ENCODE results near the gene ETV3. TPM values are rescaled to one million over a fixed set of nuclear protein-coding genes. Genes with fewer than 3 reads are reported as not detected.

The ETV3 gene
- polyA plus RNA-seq, 3 donors, result 4.8 to 62.3 (median 6.3) TPM

DNA sequence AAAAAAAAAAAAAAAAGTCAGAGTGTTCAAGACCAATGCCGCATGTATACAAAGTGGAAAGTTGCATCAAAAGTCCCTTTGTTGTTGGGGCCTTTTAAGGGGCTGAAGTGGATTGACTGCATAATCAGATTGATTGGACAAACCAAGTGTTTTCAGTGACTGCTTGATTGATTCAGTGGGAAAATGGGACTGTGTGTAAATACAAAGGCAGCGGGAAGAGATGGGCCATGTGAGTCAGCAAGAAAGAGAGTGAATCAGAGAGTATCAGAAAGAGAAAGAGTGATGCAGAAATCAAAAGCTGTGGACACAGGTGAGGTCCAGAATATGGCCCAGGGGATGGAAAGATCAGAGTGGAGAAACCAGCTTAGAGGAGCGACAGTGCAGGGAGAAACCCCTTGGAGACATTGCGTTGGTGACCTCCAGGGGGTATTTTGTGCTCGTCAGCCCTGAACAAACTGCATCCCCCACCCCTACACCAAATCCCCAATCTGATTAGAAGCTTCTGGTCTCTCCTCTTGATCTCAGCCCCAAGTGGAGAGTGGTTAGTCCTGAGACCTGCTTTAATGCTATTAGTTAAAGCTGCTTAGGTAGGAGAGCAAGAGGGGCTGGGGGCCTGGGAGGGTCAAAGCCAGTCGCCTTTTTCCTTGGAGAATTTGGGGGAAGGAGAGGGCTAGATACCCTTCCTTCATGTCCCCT, 33.4 kb downstream of the ETV3 start:
- no peak overlapping the region for H3K9ac ChIP-seq (ENCODE audit: insufficient read depth, low read length, poor library complexity, severe bottlenecking)
- H3K4me3 Mint-ChIP-seq, result no peak overlapping the region
- H3K4me1 Mint-ChIP-seq, result peaks cover 65% of the 10 kb centered on the region
- H3K27ac ChIP-seq (ENCODE audit: low read depth in 1 of 2, low read length in 2 of 2), result peak overlapping the region in 1 of 2 donors; percentile 100
- no peaks in the 10 kb centered on the region for H3K9me3 Mint-ChIP-seq
- peak in 1 of 3 donors; percentile 24 for DNase-seq
- no peaks in the 10 kb centered on the region for H3K79me2 ChIP-seq (ENCODE audit: insufficient read depth, low read length)
- TF ChIP-seq, protein P1, sequence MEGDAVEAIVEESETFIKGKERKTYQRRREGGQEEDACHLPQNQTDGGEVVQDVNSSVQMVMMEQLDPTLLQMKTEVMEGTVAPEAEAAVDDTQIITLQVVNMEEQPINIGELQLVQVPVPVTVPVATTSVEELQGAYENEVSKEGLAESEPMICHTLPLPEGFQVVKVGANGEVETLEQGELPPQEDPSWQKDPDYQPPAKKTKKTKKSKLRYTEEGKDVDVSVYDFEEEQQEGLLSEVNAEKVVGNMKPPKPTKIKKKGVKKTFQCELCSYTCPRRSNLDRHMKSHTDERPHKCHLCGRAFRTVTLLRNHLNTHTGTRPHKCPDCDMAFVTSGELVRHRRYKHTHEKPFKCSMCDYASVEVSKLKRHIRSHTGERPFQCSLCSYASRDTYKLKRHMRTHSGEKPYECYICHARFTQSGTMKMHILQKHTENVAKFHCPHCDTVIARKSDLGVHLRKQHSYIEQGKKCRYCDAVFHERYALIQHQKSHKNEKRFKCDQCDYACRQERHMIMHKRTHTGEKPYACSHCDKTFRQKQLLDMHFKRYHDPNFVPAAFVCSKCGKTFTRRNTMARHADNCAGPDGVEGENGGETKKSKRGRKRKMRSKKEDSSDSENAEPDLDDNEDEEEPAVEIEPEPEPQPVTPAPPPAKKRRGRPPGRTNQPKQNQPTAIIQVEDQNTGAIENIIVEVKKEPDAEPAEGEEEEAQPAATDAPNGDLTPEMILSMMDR (IDR thresholded peaks at IDR 0.05), result no peak
- no peak overlapping the region for H3K4me3 ChIP-seq (replicated peaks in 1 of 3; ENCODE audit: low read depth in 2 of 3, low read length in 3 of 3)
- H3K27me3 ChIP-seq (ENCODE audit: control insufficient read depth in 2 of 2, insufficient read depth in 2 of 2, low read length in 2 of 2), result peaks cover 0 to 5% of the 10 kb centered on the region in 2 donors
- peaks cover 11 to 23% (median 16%) of the 10 kb centered on the region in 3 donors for H3K27me3 Mint-ChIP-seq (ENCODE audit: low read depth in 3 of 3)
- peak overlapping the region in 6 of 7 donors; percentile 15 to 99 (median 97) for H3K27ac Mint-ChIP-seq
- H3K4me1 ChIP-seq (ENCODE audit: control insufficient read depth in 1 of 2, insufficient read depth in 2 of 2, low read length in 2 of 2), result peaks cover 46 to 67% of the 10 kb centered on the region in 2 donors
- no peaks in the 10 kb centered on the region for H3K36me3 ChIP-seq (replicated peaks in 1 of 2; ENCODE audit: control insufficient read depth in 1 of 2, insufficient read depth in 2 of 2, low read length in 2 of 2)
- peaks cover 2 to 8% of the 10 kb centered on the region in 2 donors for H3K36me3 Mint-ChIP-seq
- H2AFZ ChIP-seq (ENCODE audit: insufficient read depth, low read depth, low read length, poor library complexity, severe bottlenecking), result no peak overlapping the region
- intact Hi-C loops (cut with micrococcal nuclease), result no loop called here
- H3K9me3 ChIP-seq (replicated peaks in 1 of 2; ENCODE audit: control insufficient read depth in 1 of 2, insufficient read depth in 1 of 2, low read length in 2 of 2), result no peaks in the 10 kb centered on the region
- H4K20me1 ChIP-seq (ENCODE audit: insufficient read depth, low read length), result no peaks in the 10 kb centered on the region
- no peak overlapping the region for H3K4me2 ChIP-seq (replicated peaks; ENCODE audit: extremely low read depth, low read length, poor library complexity, severe bottlenecking)
- WGBS (ENCODE audit: insufficient coverage), result 95% methylated on average over 2 of the region's 6 CpGs

DNA sequence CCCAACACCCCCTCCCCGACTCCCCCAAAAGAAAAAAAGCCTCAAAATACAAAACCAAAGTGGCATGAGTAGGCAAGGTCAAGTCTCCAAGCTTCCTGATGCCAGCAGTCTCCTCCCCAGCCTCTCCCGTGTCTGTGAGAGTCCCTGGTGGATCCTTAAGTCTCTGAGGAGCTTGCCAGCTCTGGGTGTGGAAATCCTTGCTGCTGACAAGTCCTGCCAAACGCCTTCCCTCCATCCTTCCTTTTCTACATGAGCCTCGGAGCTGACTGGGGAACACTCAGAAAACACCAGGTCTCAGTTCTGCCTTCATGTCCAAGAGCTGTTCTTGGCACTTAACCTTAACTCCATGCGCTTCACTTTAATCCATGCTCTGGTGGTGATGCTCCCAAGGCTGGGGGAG, 34.9 kb downstream of the ETV3 start:
- Mint-ChIP-seq H3K4me1 (peaks cover 78% of the 10 kb centered on the region), H3K9me3 (no peaks in the 10 kb centered on the region), H3K27me3 (ENCODE audit: low read depth in 3 of 3) (peaks cover 8 to 14% (median 9%) of the 10 kb centered on the region in 3 donors), H3K27ac (peak overlapping the region in 6 of 7 donors; percentile 1 to 85 (median 49)), H3K4me3 (no peak overlapping the region), H3K36me3 (peaks cover 2 to 5% of the 10 kb centered on the region in 2 donors)
- no peaks in the 10 kb centered on the region for H3K9me3 ChIP-seq (replicated peaks in 1 of 2; ENCODE audit: control insufficient read depth in 1 of 2, insufficient read depth in 1 of 2, low read length in 2 of 2)
- TF ChIP-seq, protein P1 (IDR thresholded peaks at IDR 0.05), result no peak
- no peak overlapping the region for H2AFZ ChIP-seq (ENCODE audit: insufficient read depth, low read depth, low read length, poor library complexity, severe bottlenecking)
- DNase-seq, result peak in 1 of 3 donors; percentile 30
- H4K20me1 ChIP-seq (ENCODE audit: insufficient read depth, low read length), result no peaks in the 10 kb centered on the region
- no peaks in the 10 kb centered on the region for H3K79me2 ChIP-seq (ENCODE audit: insufficient read depth, low read length)
- intact Hi-C loops (cut with micrococcal nuclease), result no loop called here
- no peak overlapping the region for H3K4me3 ChIP-seq (replicated peaks in 1 of 3; ENCODE audit: low read depth in 2 of 3, low read length in 3 of 3)
- WGBS (ENCODE audit: insufficient coverage), result no CpG with 5 or more reads among the region's 5 CpGs
- H3K27me3 ChIP-seq (ENCODE audit: control insufficient read depth in 2 of 2, insufficient read depth in 2 of 2, low read length in 2 of 2), result no peaks in the 10 kb centered on the region
- no peaks in the 10 kb centered on the region for H3K36me3 ChIP-seq (replicated peaks in 1 of 2; ENCODE audit: control insufficient read depth in 1 of 2, insufficient read depth in 2 of 2, low read length in 2 of 2)
- H3K27ac ChIP-seq (ENCODE audit: low read depth in 1 of 2, low read length in 2 of 2), result peak overlapping the region in 1 of 2 donors; percentile 37
- peaks cover 58 to 81% of the 10 kb centered on the region in 2 donors for H3K4me1 ChIP-seq (ENCODE audit: control insufficient read depth in 1 of 2, insufficient read depth in 2 of 2, low read length in 2 of 2)
- no peak overlapping the region for H3K4me2 ChIP-seq (replicated peaks; ENCODE audit: extremely low read depth, low read length, poor library complexity, severe bottlenecking)
- H3K9ac ChIP-seq (ENCODE audit: insufficient read depth, low read length, poor library complexity, severe bottlenecking), result no peak overlapping the region

Measured in CD14-positive monocyte (primary cell).